Psoas muscle (tissue), 8 donors: ENCODE data around the gene GJC2. TPM values are rescaled to one million over a fixed set of nuclear protein-coding genes. Genes with fewer than 3 reads are reported as not detected.

Experiments used
- ATAC-seq, 4 donors: fragments of 200-7000 bp; cut with Tn5 transposase; one replicate each; pipeline ENCODE4 v1.9.1; 2020; ENCODE audit warnings: moderate library complexity in 3 of 4, mild to moderate bottlenecking in 2 of 4
- DNase-seq, 2 donors: peaks; one replicate each; pipeline ENCODE4 v3.0.0-alpha.2; 2020
- H3K27ac ChIP-seq: fragments of 200-600 bp; one replicate; pipeline ENCODE4 v1.8.0; 2022
- H3K27me3 ChIP-seq, 3 donors: fragments of 200-600 bp in 1 of 3; one replicate each; pipeline versions ENCODE4 v1.6.1 to v1.8.0; 2013 to 2022; ENCODE audit warnings: low read length in 2 of 3, mild to moderate bottlenecking in 2 of 3, moderate library complexity in 1 of 3; ENCODE audit not compliant: insufficient read depth in 3 of 3
- H3K36me3 ChIP-seq, 2 donors: fragments of 200-600 bp in 1 of 2; one replicate each; pipeline versions ENCODE4 v1.6.1 to v1.8.0; 2013 to 2022; ENCODE audit warnings: low read depth in 1 of 2, mild to moderate bottlenecking in 1 of 2, moderate library complexity in 1 of 2; ENCODE audit not compliant: insufficient read depth in 1 of 2
- H3K4me1 ChIP-seq: fragments of 200-600 bp; one replicate; pipeline ENCODE4 v1.8.0; 2022
- H3K4me3 ChIP-seq: fragments of 200-600 bp; one replicate; pipeline ENCODE4 v1.8.0; 2022; ENCODE audit warnings: mild to moderate bottlenecking
- H3K9me3 ChIP-seq: fragments of 200-600 bp; one replicate; pipeline ENCODE4 v1.8.0; 2022
- CTCF ChIP-seq: fragments of 200-600 bp; IDR thresholded peaks from one replicate; pipeline ENCODE4 v1.8.0; 2022; ENCODE audit warnings: antibody characterized with exemption
- WGBS, 3 donors: extraction: QIAGEN DNeasy Blood & Tissue Kit; methylation state at CpG; one replicate each; pipeline versions ENCODE4 v1.1.6 to v1.1.7; 2013; 5-methylcytosine and 5-hydroxymethylcytosine counted together
- intact Hi-C, 2 donors: fragments of 100-400 bp; cut with DNase I; formaldehyde crosslinking; loops; one replicate each; pipeline versions ENCODE4 v1.11.0 to v1.14.2; 2022
- polyA plus RNA-seq, 3 donors: library from polyadenylated mRNA; stranded (reverse); fragments of 200-250 nt; gene quantifications; one replicate each; pipeline ENCODE4 v1.2.3, GENCODE V29; 2013
- total RNA-seq, 4 donors: library from RNA; stranded (reverse); fragmentation: NEBNext Ultra II Directional in 2 of 4; extraction: Animal tissue kit (Norgen Biotek cat#: 25700) in 2 of 4; gene quantifications; one replicate each; pipeline versions ENCODE4 v1.2.1 to v1.2.4, GENCODE V29; 2021 to 2023
- donor health status: healthy with polysubstance abuse.
- donor health status: DM: no; HTN: no; CAD: no; lungs with moderate emphysema.
- donor health status: Bipolar disorder and iron deficiency.
- donor health status: healthy.
- donor health status: DM: yes; HTN: yes; CAD: no.
- donor health status: DM: no; HTN: no; CAD: no.
- donor health status: DM: no; HTN: no; CAD: no.
- donor health status: DM: yes; HTN: yes; CAD: no.

The GJC2 gene
- total and polyA plus RNA-seq, 7 donors = 0.19 to 0.92 (median 0.40) TPM

DNA sequence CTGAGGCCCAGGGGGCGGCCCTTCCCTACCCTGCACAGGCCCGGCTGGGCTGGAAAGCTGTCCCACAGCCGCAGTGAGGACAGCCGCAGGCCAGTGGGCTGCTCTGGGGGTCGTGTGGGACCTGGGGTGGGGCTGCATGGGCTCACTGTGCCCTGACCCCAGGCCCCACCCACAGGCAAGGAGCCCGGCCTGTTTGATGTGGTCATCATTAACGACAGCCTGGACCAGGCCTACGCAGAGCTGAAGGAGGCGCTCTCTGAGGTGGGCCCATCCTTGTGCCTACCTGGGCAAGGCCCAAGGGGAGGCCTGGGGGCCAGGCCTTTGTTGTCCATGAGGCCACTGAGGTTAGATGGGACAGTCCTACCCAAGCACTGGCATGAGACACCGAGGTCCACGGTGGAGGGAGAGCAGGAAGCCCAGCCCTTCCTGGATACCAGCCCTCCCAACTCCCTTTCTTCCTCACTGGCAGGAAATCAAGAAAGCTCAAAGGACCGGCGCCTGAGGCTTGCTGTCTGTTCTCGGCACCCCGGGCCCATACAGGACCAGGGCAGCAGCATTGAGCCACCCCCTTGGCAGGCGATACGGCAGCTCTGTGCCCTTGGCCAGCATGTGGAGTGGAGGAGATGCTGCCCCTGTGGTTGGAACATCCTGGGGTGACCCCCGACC, 1.4 kb upstream of the GJC2 start:
- intact Hi-C loops = no loop called here
- ATAC-seq = no peak
- DNase-seq = peak in 1 of 2 donors; percentile 45
- Histone ChIP-seq H3K27me3 (no peaks in the 10 kb centered on the region), H3K27ac (peak overlapping the region; percentile 38), H3K4me1 (peaks cover 4% of the 10 kb centered on the region), H3K36me3 (peaks cover 7 to 41% of the 10 kb centered on the region in 2 donors), H3K9me3 (no peaks in the 10 kb centered on the region), H3K4me3 (no peak overlapping the region)
- WGBS, 3 donors = 57 to 63% (median 62%) methylated on average over 18 of the region's 18 CpGs
- no peak for TF ChIP-seq CTCF

GRCh38 chr1:228148935-228149405, 760 bp upstream of the GJC2 start:
- 69 to 76% (median 75%) methylated on average over 8 of the region's 8 CpGs for WGBS, 3 donors
- TF ChIP-seq CTCF = no peak

DNA sequence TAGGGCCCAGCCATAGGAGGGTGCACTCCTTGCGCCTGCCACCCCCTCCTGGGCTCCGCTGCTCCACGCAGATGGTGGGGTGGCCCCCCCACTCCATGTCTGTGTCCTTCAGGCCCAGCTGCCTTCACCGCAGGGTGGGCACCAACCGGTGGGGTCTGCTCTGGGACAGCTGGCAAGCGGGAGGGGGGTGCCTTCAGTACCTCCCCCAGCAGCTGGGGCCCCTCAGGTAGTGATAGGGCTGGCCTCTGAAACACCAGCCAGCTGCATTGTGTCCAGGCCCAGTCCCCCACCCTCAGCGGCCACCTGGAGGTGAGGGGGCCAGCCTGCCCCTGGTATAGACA, 360 bp downstream of the GJC2 start:
- H3K27me3 ChIP-seq = no peaks in the 10 kb centered on the region
- ATAC-seq (peak in 1 of 4 donors; percentile 6), DNase-seq (peak in 1 of 2 donors; percentile 52)
- H3K4me3 ChIP-seq = peak overlapping the region; percentile 27
- no peaks in the 10 kb centered on the region for H3K4me1 ChIP-seq
- no peak for TF ChIP-seq CTCF
- peaks cover 7 to 41% of the 10 kb centered on the region in 2 donors for H3K36me3 ChIP-seq
- H3K9me3 ChIP-seq = no peaks in the 10 kb centered on the region
- H3K27ac ChIP-seq = peak overlapping the region; percentile 38
- WGBS, 3 donors = 71 to 76% (median 71%) methylated on average over 6 to 7 of the region's 7 CpGs
- intact Hi-C loops = no loop called here

More at GRCh38 chr1:228148935-228149405, 760 bp upstream of the GJC2 start:
- Histone ChIP-seq H3K27ac (peak overlapping the region; percentile 38), H3K9me3 (no peaks in the 10 kb centered on the region), H3K27me3 (no peaks in the 10 kb centered on the region), H3K4me3 (no peak overlapping the region), H3K36me3 (peaks cover 7 to 41% of the 10 kb centered on the region in 2 donors), H3K4me1 (no peaks in the 10 kb centered on the region)
- intact Hi-C loops = no loop called here
- ATAC-seq = no peak
- DNase-seq = peak in 1 of 2 donors; percentile 46

GRCh38 chr1:228150461-228151179, 890 bp downstream of the GJC2 start:
- Histone ChIP-seq H3K9me3 (no peaks in the 10 kb centered on the region), H3K27ac (no peak overlapping the region), H3K27me3 (no peaks in the 10 kb centered on the region), H3K36me3 (peaks cover 7 to 38% of the 10 kb centered on the region in 2 donors), H3K4me3 (no peak overlapping the region), H3K4me1 (no peaks in the 10 kb centered on the region)
- WGBS, 3 donors = 38 to 54% (median 44%) methylated on average over 13 to 17 of the region's 17 CpGs
- no peak for TF ChIP-seq CTCF
- ATAC-seq = peak; percentile 22 to 42 (median 32)
- peak; percentile 73 to 78 for DNase-seq
- intact Hi-C loops = no loop called here
